ENCODE data around the gene KCNAB2.

- no peak for TF ChIP-seq CTCF (IDR thresholded peaks at IDR 0.05; ENCODE audit: low read depth, low read length, missing input control)
- TF ChIP-seq REST (IDR thresholded peaks at IDR 0.05) = no peak
- no peak for TF ChIP-seq RXRA (IDR thresholded peaks at IDR 0.05)
- no peak for TF ChIP-seq TAF1 (conservative IDR thresholded peaks at IDR 0.05)
- TF ChIP-seq YY1 (IDR thresholded peaks at IDR 0.05) = no peak
- no peak for TF ChIP-seq RAD21 (IDR thresholded peaks at IDR 0.05)
- TF ChIP-seq HNF4G (IDR thresholded peaks at IDR 0.05) = no peak
- TF ChIP-seq ATF3 (IDR thresholded peaks at IDR 0.05) = no peak
Measured at GRCh38 chr1:6127587-6128163, 82.0 kb downstream of the KCNAB2 start.

Measured in liver (tissue), 3 donors.